HepG2 (cell line): ENCODE measurements around the gene SMIM24. TPM values are rescaled to one million over a fixed set of nuclear protein-coding genes. Genes with fewer than 3 reads are reported as not detected.
A peak's percentile ranks its signal among the peaks of the same experiment; 100 is the strongest.

Source experiments
- BHLHE40 ChIP-seq: IDR thresholded peaks from 2 replicates; pipeline ENCODE4 v1.6.1; 2011; ENCODE audit warnings: low read length, improper control_type of control experiment
- CHCHD3 ChIP-seq: sonication (generic); formaldehyde crosslinking; IDR thresholded peaks from 2 replicates; pipeline ENCODE4 v1.8.0; 2022; ENCODE audit warnings: mild to moderate bottlenecking, missing genetic modification reagents, moderate library complexity
- JUNB ChIP-seq: sonication (generic); formaldehyde crosslinking; IDR thresholded peaks from 2 replicates; pipeline ENCODE4 v1.8.0; 2022; ENCODE audit warnings: missing genetic modification reagents, mild to moderate bottlenecking, borderline replicate concordance
- MED1 ChIP-seq: sonication (generic); formaldehyde crosslinking; IDR thresholded peaks from 2 replicates; pipeline ENCODE4 v1.4.0; 2020; ENCODE audit warnings: missing genetic modification reagents
- MYC ChIP-seq: sonication (generic); formaldehyde crosslinking; IDR thresholded peaks from 2 replicates; pipeline ENCODE4 v1.9.0; 2021; ENCODE audit warnings: missing genetic modification reagents, borderline replicate concordance
- PTBP1 ChIP-seq: fragments of 200-400 bp; formaldehyde crosslinking; IDR thresholded peaks from 2 replicates; pipeline ENCODE4 v1.6.1; 2018; ENCODE audit warnings: low read length, low read depth; ENCODE audit not compliant: poor library complexity, severe bottlenecking
- RERE ChIP-seq: IDR thresholded peaks from 2 replicates; pipeline ENCODE4 v1.6.1; 2016; ENCODE audit warnings: low read depth, missing genetic modification reagents, missing compliant biosample characterization
- TAF1 ChIP-seq: sonication (generic); formaldehyde crosslinking; IDR thresholded peaks from 2 replicates; pipeline ENCODE4 v1.4.0; 2020; ENCODE audit warnings: missing genetic modification reagents
- TGIF2 ChIP-seq: IDR thresholded peaks from 2 replicates; pipeline ENCODE4 v1.6.1; 2016; ENCODE audit warnings: control low read depth, missing compliant biosample characterization
- ZBTB38 ChIP-seq: sonication (generic); formaldehyde crosslinking; IDR thresholded peaks from 2 replicates; pipeline ENCODE4 v1.5.1; 2020; ENCODE audit warnings: mild to moderate bottlenecking, missing genetic modification reagents
- ZC3H4 ChIP-seq: sonication (generic); formaldehyde crosslinking; IDR thresholded peaks from 2 replicates; pipeline ENCODE4 v1.4.0; 2020; ENCODE audit warnings: missing genetic modification reagents, borderline replicate concordance
- ZFP36L1 ChIP-seq: sonication (generic); formaldehyde crosslinking; IDR thresholded peaks from 2 replicates; pipeline ENCODE4 v1.8.0; 2022; ENCODE audit warnings: mild to moderate bottlenecking, missing genetic modification reagents, moderate library complexity
- ZNF12 ChIP-seq: sonication (generic); formaldehyde crosslinking; IDR thresholded peaks from 2 replicates; pipeline ENCODE4 v1.5.0; 2020; ENCODE audit warnings: missing genetic modification reagents
- ZNF251 ChIP-seq: sonication (generic); formaldehyde crosslinking; IDR thresholded peaks from 2 replicates; pipeline ENCODE4 v1.9.0; 2021; ENCODE audit warnings: mild to moderate bottlenecking, missing genetic modification reagents
- ZNF3 ChIP-seq: IDR thresholded peaks from 2 replicates; pipeline ENCODE4 v1.7.0; 2017; ENCODE audit warnings: inconsistent platforms
- ZNF34 ChIP-seq: sonication (generic); formaldehyde crosslinking; IDR thresholded peaks from 2 replicates; pipeline ENCODE4 v1.4.0; 2020; ENCODE audit warnings: mild to moderate bottlenecking, missing genetic modification reagents, borderline replicate concordance
- ZNF615 ChIP-seq: sonication (generic); formaldehyde crosslinking; IDR thresholded peaks from 2 replicates; pipeline ENCODE4 v1.5.0; 2020; ENCODE audit warnings: mild to moderate bottlenecking, missing genetic modification reagents, borderline replicate concordance
- ZNF720 ChIP-seq: sonication (generic); formaldehyde crosslinking; IDR thresholded peaks from 2 replicates; pipeline ENCODE4 v1.4.0; 2020; ENCODE audit warnings: missing genetic modification reagents
- ZNF790 ChIP-seq: sonication (generic); formaldehyde crosslinking; IDR thresholded peaks from 2 replicates; pipeline ENCODE4 v1.8.0; 2022; ENCODE audit warnings: missing genetic modification reagents, mild to moderate bottlenecking, borderline replicate concordance
- ZNF800 ChIP-seq: sonication (generic); formaldehyde crosslinking; IDR thresholded peaks from 2 replicates; pipeline ENCODE4 v1.4.0; 2020; ENCODE audit warnings: missing genetic modification reagents
- polyA plus RNA-seq, 8 experiments: library from polyadenylated mRNA; depleted of rRNA in 3 of 8; stranded (reverse) in 7 of 8; unstranded in 1 of 8; fragments of >200 nt; fragmentation: Illumina TruSeq in 4 of 8; extraction: Trizol in 4 of 8; gene quantifications; 2 replicates each; pipeline versions ENCODE4 v1.2.1 to v1.2.3, GENCODE V29; 2011 to 2016; ENCODE audit warnings: low read depth in 4 of 8, missing spikeins in 1 of 8, mixed read lengths in 1 of 8; ENCODE audit not compliant: insufficient read depth in 1 of 8
- total RNA-seq, 5 experiments: library from RNA; depleted of rRNA; stranded (reverse); fragments of >200 nt; fragmentation: Illumina TruSeq; extraction: Trizol; gene quantifications; 2 replicates each; pipeline ENCODE4 v1.2.3, GENCODE V29; 2016; ENCODE audit warnings: low read depth in 1 of 5
- TF ChIP-seq, protein P1 (sequence below): sonication (generic); formaldehyde crosslinking; IDR thresholded peaks from 2 replicates; pipeline ENCODE4 v1.5.0; 2020; ENCODE audit warnings: mild to moderate bottlenecking, missing genetic modification reagents

The SMIM24 gene
- total and polyA plus RNA-seq, 2 of the 13 experiments (the other 11 are each of a cell fraction or from before 2014, with no cell fraction given): 11.2 to 70.6 TPM

DNA sequence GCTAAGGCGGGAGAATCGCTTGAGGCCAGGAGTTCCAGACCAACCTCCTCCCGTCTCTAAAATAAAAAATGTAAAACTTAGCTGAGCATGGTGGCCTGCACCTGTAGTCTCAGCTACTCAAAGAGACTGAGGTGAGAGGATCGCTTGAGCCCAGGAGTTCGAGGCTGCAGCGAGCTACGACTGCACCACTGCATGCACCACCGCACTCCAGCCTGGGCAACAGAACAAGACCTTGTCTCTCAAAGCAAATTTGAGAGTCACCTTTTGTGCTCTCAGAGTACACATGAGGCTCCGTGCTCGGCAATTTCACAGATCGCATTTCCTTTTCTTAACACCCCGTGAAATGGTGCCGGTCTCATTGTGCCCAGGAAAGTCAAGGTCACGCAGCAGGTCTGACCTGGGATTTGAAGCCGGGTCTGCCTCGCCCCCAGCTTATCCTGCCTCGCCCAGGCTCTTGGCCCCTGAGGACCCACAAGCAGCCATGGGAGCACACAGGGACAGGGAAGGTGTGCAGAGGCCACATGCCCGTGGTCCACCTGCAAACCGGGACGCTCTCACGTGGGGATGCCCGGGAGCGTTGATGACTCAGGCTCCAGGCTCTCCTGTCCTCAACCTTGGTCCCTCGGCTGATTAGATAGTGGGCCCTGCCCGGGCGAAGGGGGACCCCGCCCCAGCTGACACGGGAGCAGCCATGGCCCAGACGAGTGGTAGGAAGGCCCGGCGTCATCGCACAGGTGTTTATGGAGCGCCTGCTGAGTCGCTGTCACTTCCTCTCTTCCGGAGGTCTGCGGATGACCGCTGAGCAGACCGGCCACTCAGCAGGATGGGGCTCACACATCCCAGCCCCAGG, 1.1 kb upstream of the SMIM24 start (continued):
- peak; percentile 96; the same call in 1 of the 2 replicates for TF ChIP-seq ZNF790 (CRISPR knock-in tag)
- TF ChIP-seq MED1 (CRISPR knock-in tag): peak; percentile 62; the same call in 1 of the 2 replicates
- TF ChIP-seq TAF1: 0 out of 2 replicates have a peak, but pooled peaks have one; percentile 32
- no peak for TF ChIP-seq ZNF34 (CRISPR knock-in tag)
- TF ChIP-seq ZNF800 (CRISPR knock-in tag): no peak
- TF ChIP-seq ZFP36L1: peak; percentile 81
- TF ChIP-seq ZBTB38 (CRISPR knock-in tag): peak; percentile 83; the same call in 1 of the 2 replicates
- no peak for TF ChIP-seq ZC3H4 (CRISPR knock-in tag)
- TF ChIP-seq PTBP1: no peak
- TF ChIP-seq ZNF615: no peak
- peak; percentile 63; the same call in 1 of the 2 replicates for TF ChIP-seq JUNB (CRISPR knock-in tag)
- peak; percentile 70; the same call in 1 of the 2 replicates for TF ChIP-seq CHCHD3 (CRISPR knock-in tag)
- peak; percentile 80 for TF ChIP-seq TGIF2 (CRISPR knock-in tag)
- TF ChIP-seq RERE (CRISPR knock-in tag): no peak
- TF ChIP-seq, protein P1, sequence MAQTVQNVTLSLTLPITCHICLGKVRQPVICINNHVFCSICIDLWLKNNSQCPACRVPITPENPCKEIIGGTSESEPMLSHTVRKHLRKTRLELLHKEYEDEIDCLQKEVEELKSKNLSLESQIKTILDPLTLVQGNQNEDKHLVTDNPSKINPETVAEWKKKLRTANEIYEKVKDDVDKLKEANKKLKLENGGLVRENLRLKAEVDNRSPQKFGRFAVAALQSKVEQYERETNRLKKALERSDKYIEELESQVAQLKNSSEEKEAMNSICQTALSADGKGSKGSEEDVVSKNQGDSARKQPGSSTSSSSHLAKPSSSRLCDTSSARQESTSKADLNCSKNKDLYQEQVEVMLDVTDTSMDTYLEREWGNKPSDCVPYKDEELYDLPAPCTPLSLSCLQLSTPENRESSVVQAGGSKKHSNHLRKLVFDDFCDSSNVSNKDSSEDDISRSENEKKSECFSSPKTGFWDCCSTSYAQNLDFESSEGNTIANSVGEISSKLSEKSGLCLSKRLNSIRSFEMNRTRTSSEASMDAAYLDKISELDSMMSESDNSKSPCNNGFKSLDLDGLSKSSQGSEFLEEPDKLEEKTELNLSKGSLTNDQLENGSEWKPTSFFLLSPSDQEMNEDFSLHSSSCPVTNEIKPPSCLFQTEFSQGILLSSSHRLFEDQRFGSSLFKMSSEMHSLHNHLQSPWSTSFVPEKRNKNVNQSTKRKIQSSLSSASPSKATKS (CRISPR knock-in tag): no peak
- TF ChIP-seq ZNF720 (CRISPR knock-in tag): no peak
- TF ChIP-seq ZNF251 (CRISPR knock-in tag): peak; percentile 87; the same call in 1 of the 2 replicates
- TF ChIP-seq BHLHE40: peak; percentile 65
- peak; percentile 70; the same call in 1 of the 2 replicates for TF ChIP-seq MYC (CRISPR knock-in tag)
- TF ChIP-seq ZNF3 (CRISPR knock-in tag): no peak
- TF ChIP-seq ZNF12 (CRISPR knock-in tag): no peak
